ENCODE measurements around the gene TMEM273.

The TMEM273 gene

GRCh38 chr10:49191349-49191748 lies 3.2 kb upstream of the TMEM273 start:
- TF ChIP-seq ZFX (IDR thresholded peaks at IDR 0.05) (no peak), CTCF (conservative IDR thresholded peaks at IDR 0.05) (no peak)
- H3K27ac ChIP-seq, result no peak overlapping the region

- H3K27ac ChIP-seq, result no peak overlapping the region
- no peak for TF ChIP-seq CTCF (conservative IDR thresholded peaks at IDR 0.05)
- TF ChIP-seq ZFX (IDR thresholded peaks at IDR 0.05), result no peak
Measured at GRCh38 chr10:49189422-49189821, 1.2 kb upstream of the TMEM273 start.

- TF ChIP-seq ZFX (IDR thresholded peaks at IDR 0.05) (no peak), CTCF (conservative IDR thresholded peaks at IDR 0.05) (no peak)
- no peak overlapping the region for H3K27ac ChIP-seq
Measured at GRCh38 chr10:49187044-49187484, 1.1 kb downstream of the TMEM273 start.

GRCh38 chr10:49186613-49187012 lies 1.6 kb downstream of the TMEM273 start:
- no peak for TF ChIP-seq CTCF (conservative IDR thresholded peaks at IDR 0.05)
- no peak for TF ChIP-seq ZFX (IDR thresholded peaks at IDR 0.05)
- no peak overlapping the region for H3K27ac ChIP-seq

GRCh38 chr10:49185213-49185612 lies 3.0 kb downstream of the TMEM273 start:
- no peak for TF ChIP-seq CTCF (conservative IDR thresholded peaks at IDR 0.05)
- TF ChIP-seq ZFX (IDR thresholded peaks at IDR 0.05), result no peak
- no peak overlapping the region for H3K27ac ChIP-seq

GRCh38 chr10:49184642-49185111 lies 3.5 kb downstream of the TMEM273 start:
- H3K27ac ChIP-seq, result no peak overlapping the region
- TF ChIP-seq ZFX (IDR thresholded peaks at IDR 0.05), result no peak
- no peak for TF ChIP-seq CTCF (conservative IDR thresholded peaks at IDR 0.05)

GRCh38 chr10:49183596-49184542 lies 4.3 kb downstream of the TMEM273 start:
- TF ChIP-seq ZFX (IDR thresholded peaks at IDR 0.05) (no peak), CTCF (conservative IDR thresholded peaks at IDR 0.05) (no peak)

More at GRCh38 chr10:49183596-49184542, 4.3 kb downstream of the TMEM273 start:
- no peak overlapping the region for H3K27ac ChIP-seq

Data from C4-2B (cell line).